ENCODE results near the gene BORCS6.
"Not testable (repeated sequence)": the region's sequence is repeated elsewhere in the genome, so short reads cannot be mapped to it uniquely, and the experiment has no call there.

Gene BORCS6

GRCh38 chr17:8222630-8223355, 32.8 kb upstream of the BORCS6 start:
- peak; percentile 95 for DNase-seq (ENCODE audit: low read depth)
- H3K4me3 ChIP-seq (ENCODE audit: control insufficient read depth, low read depth, low read length), result peak overlapping the region; percentile 72
- TF ChIP-seq, protein P1, sequence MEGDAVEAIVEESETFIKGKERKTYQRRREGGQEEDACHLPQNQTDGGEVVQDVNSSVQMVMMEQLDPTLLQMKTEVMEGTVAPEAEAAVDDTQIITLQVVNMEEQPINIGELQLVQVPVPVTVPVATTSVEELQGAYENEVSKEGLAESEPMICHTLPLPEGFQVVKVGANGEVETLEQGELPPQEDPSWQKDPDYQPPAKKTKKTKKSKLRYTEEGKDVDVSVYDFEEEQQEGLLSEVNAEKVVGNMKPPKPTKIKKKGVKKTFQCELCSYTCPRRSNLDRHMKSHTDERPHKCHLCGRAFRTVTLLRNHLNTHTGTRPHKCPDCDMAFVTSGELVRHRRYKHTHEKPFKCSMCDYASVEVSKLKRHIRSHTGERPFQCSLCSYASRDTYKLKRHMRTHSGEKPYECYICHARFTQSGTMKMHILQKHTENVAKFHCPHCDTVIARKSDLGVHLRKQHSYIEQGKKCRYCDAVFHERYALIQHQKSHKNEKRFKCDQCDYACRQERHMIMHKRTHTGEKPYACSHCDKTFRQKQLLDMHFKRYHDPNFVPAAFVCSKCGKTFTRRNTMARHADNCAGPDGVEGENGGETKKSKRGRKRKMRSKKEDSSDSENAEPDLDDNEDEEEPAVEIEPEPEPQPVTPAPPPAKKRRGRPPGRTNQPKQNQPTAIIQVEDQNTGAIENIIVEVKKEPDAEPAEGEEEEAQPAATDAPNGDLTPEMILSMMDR (conservative IDR thresholded peaks at IDR 0.05; ENCODE audit: control insufficient read depth, insufficient read depth, low read depth, low read length), result no peak

- TF ChIP-seq, protein P1 (conservative IDR thresholded peaks at IDR 0.05; ENCODE audit: control insufficient read depth, insufficient read depth, low read depth, low read length), result no peak
- H3K4me3 ChIP-seq (ENCODE audit: control insufficient read depth, low read depth, low read length), result peak overlapping the region; percentile 72
- no peak for DNase-seq (ENCODE audit: low read depth)
Measured at GRCh38 chr17:8222380-8222629, 32.3 kb upstream of the BORCS6 start.

GRCh38 chr17:8221663-8222379, 31.8 kb upstream of the BORCS6 start:
- DNase-seq (ENCODE audit: low read depth), result peak; percentile 90
- TF ChIP-seq, protein P1 (conservative IDR thresholded peaks at IDR 0.05; ENCODE audit: control insufficient read depth, insufficient read depth, low read depth, low read length), result no peak

DNA sequence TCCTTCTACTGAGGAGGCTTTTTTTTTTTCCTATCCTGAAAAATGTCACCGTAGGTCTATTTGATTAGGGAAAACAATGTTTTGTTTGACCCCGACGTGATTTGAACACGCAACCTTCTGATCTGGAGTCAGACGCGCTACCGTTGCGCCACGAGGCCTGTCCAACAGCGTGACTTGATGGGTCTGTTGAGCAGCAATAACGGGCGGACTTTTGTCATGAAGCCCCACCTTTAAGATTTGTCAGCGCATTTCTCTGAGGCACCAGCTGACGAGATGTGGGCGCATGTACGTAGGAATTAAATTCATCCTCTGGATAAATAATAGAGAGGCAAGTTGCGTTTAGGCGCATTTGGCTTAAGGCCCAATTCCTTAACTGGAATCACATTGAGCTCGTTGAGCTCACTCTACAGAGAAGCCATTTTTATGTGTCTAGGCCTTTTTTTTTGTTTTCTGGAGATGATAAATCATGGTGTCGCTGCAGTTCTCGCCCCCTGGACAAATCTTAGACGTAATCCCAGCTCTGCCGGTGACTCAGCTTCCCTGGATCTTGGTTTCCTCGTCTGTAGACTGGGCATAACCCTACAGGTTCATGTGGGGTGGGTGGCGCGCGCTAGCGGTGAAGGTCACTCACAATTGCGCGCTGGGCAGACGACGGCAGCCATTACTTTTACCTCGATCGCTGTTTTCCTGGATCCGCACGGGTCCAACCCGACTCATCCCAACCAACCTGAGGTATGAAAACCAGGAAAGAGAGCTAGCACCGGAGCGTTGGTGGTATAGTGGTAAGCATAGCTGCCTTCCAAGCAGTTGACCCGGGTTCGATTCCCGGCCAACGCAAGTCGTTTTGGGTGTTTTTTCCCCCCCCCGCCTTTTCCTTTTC, 31.0 kb upstream of the BORCS6 start:
- H3K4me3 ChIP-seq (ENCODE audit: control insufficient read depth, low read depth, low read length), result peak overlapping the region; percentile 81
- TF ChIP-seq, protein P1 (conservative IDR thresholded peaks at IDR 0.05; ENCODE audit: control insufficient read depth, insufficient read depth, low read depth, low read length), result no peak
- peak; percentile 91 for DNase-seq (ENCODE audit: low read depth)

More at GRCh38 chr17:8221663-8222379, 31.8 kb upstream of the BORCS6 start:
- H3K4me3 ChIP-seq (ENCODE audit: control insufficient read depth, low read depth, low read length), result peak overlapping the region; percentile 81

DNA sequence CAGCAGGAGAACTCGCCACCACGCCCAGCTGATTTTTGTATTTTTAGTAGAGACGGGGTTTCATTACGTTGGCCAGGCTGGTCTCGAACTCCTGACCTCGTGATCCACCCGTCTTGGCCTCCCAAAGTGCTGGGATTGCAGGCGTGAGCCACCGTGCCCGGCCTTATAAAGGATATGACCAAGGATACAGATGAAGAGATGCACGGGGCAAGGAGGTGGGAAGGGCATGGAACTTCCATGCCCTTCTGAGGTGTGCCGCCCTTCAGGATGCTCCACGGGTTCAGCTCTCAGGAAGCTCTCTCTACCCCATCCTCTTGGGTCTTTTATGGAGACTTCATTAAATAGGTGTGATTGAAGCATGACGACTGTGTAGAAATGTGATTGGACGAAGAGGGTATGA, 24.0 kb upstream of the BORCS6 start:
- DNase-seq (ENCODE audit: low read depth); H3K4me3 ChIP-seq (ENCODE audit: control insufficient read depth, low read depth, low read length): not testable (repeated sequence)

- TF ChIP-seq, protein P1 (conservative IDR thresholded peaks at IDR 0.05; ENCODE audit: control insufficient read depth, insufficient read depth, low read depth, low read length), result no peak
- H3K4me3 ChIP-seq (ENCODE audit: control insufficient read depth, low read depth, low read length), result no peak overlapping the region
- peak; percentile 53 for DNase-seq (ENCODE audit: low read depth)
Measured at GRCh38 chr17:8212312-8213180, 22.6 kb upstream of the BORCS6 start.

All from fibroblast of mammary gland (primary cell).